Mucosa of stomach (tissue), 1 donor: ENCODE data around the gene ATP2A1.
A peak's percentile ranks its signal among the peaks of the same experiment; 100 is the strongest.

Source experiments
- H3K27me3 ChIP-seq: one replicate; pipeline ENCODE4 v1.7.0; 2013; ENCODE audit warnings: mild to moderate bottlenecking, low read length; ENCODE audit not compliant: control insufficient read depth, insufficient read depth
- H3K36me3 ChIP-seq: one replicate; pipeline ENCODE4 v1.7.0; 2013; ENCODE audit warnings: low read length; ENCODE audit not compliant: control insufficient read depth, insufficient read depth
- H3K4me1 ChIP-seq: one replicate; pipeline ENCODE4 v1.7.0; 2013; ENCODE audit warnings: mild to moderate bottlenecking, low read length; ENCODE audit not compliant: control insufficient read depth, insufficient read depth
- H3K4me3 ChIP-seq: one replicate; pipeline ENCODE4 v1.7.0; 2013; ENCODE audit warnings: low read length
- H3K9ac ChIP-seq: one replicate; pipeline ENCODE4 v1.7.0; 2013; ENCODE audit warnings: mild to moderate bottlenecking, low read length, moderate library complexity
- H3K9me3 ChIP-seq: one replicate; pipeline ENCODE4 v1.7.0; 2013; ENCODE audit warnings: mild to moderate bottlenecking, low read length, moderate library complexity; ENCODE audit not compliant: control insufficient read depth
- donor health status: Pancreatic carcinoma.

Gene ATP2A1

GRCh38 chr16:28904363-28904762 is 26.1 kb downstream of the ATP2A1 start:
- H3K9me3 ChIP-seq = no peaks in the 10 kb centered on the region
- peaks cover 4% of the 10 kb centered on the region for H3K36me3 ChIP-seq
- H3K27me3 ChIP-seq = no peaks in the 10 kb centered on the region
- no peak overlapping the region for H3K9ac ChIP-seq
- H3K4me1 ChIP-seq = no peaks in the 10 kb centered on the region
- H3K4me3 ChIP-seq = no peak overlapping the region

DNA sequence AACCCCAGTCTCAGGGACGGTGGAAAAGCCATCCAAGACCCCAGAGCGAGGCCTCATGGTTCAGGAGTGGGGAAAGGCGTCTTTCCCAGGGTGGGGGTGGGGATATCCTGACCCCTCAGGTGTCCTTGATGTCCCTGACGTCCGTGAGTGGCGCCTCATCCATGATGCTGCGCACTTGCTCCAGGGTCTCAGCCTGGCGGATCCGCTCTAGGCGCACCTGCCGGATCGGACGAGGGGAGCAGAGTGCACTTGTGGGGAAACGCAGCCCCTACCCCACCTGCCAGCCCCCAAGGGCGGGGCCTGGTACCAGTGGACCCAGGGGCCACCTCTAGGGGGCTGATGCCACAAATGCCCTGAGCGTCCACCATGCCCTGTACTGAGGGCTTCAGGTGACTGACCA is 26.5 kb downstream of the ATP2A1 start:
- Histone ChIP-seq H3K9me3 (no peaks in the 10 kb centered on the region), H3K4me1 (no peaks in the 10 kb centered on the region), H3K27me3 (no peaks in the 10 kb centered on the region), H3K4me3 (no peak overlapping the region), H3K36me3 (peaks cover 4% of the 10 kb centered on the region), H3K9ac (no peak overlapping the region)

DNA sequence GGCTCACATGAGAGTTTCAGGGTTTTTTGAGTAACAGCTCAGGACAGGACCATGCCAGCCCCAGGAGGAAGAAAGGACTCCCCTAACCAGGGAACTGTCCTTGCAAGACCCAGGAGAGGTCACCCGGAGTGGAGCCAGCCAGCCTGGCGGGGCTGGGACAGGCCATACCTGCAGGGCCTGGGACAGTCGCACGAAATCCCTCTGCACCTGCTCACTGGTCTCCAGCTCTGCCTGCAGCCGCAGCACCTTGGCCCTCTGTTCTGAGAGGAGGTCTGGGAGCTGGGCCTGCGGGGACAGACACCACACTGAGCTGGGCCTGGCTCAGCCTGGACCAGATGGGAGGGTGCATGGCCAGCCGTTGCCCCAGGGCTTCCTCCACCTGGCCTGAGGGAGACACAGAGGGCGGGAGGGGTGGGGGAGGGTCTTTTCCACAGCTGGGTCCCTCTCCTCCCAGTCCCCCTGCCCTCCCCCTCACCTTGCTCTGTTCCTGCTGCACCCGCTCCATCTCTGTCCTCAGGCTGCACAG is 27.0 kb downstream of the ATP2A1 start:
- no peak overlapping the region for H3K9ac ChIP-seq
- H3K27me3 ChIP-seq = no peaks in the 10 kb centered on the region
- no peaks in the 10 kb centered on the region for H3K9me3 ChIP-seq
- H3K4me1 ChIP-seq = no peaks in the 10 kb centered on the region
- peaks cover 4% of the 10 kb centered on the region for H3K36me3 ChIP-seq
- H3K4me3 ChIP-seq = no peak overlapping the region

- H3K27me3 ChIP-seq = no peaks in the 10 kb centered on the region
- no peaks in the 10 kb centered on the region for H3K9me3 ChIP-seq
- no peak overlapping the region for H3K4me3 ChIP-seq
- H3K4me1 ChIP-seq = peaks cover 5% of the 10 kb centered on the region
- peaks cover 4% of the 10 kb centered on the region for H3K36me3 ChIP-seq
- no peak overlapping the region for H3K9ac ChIP-seq
Measured at GRCh38 chr16:28905800-28906372, 27.6 kb downstream of the ATP2A1 start.

GRCh38 chr16:28910086-28911031 is 32.1 kb downstream of the ATP2A1 start:
- H3K9me3 ChIP-seq = no peaks in the 10 kb centered on the region
- peaks cover 5% of the 10 kb centered on the region for H3K4me1 ChIP-seq
- H3K27me3 ChIP-seq = no peaks in the 10 kb centered on the region
- H3K36me3 ChIP-seq = no peaks in the 10 kb centered on the region
- no peak overlapping the region for H3K4me3 ChIP-seq
- H3K9ac ChIP-seq = no peak overlapping the region

DNA sequence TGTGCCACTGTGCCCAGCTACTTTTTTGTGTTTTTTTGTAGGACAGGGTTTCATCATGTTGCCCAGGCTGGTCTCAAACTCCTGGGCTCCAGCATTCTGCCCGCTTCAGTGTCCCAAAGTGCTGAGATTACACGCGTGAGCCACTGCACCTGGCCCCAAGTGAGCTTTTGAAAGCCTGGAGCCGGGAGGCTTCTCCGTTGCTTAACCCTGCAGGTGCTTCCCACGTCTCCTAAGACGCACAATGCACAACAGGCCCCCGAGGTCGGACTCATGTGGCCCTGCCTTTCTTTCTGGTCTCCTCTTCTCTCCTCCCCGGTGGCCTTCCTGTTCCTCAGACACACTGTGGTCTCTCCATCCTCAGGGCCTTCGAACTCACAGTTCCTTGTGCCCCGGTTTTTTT is 34.3 kb downstream of the ATP2A1 start:
- no peaks in the 10 kb centered on the region for H3K9me3 ChIP-seq
- no peaks in the 10 kb centered on the region for H3K36me3 ChIP-seq
- H3K27me3 ChIP-seq = no peaks in the 10 kb centered on the region
- no peak overlapping the region for H3K9ac ChIP-seq
- H3K4me3 ChIP-seq = no peak overlapping the region
- H3K4me1 ChIP-seq = peaks cover 5% of the 10 kb centered on the region

GRCh38 chr16:28913946-28914724 is 35.8 kb downstream of the ATP2A1 start:
- Histone ChIP-seq H3K9ac (no peak overlapping the region), H3K36me3 (peaks cover 6% of the 10 kb centered on the region), H3K9me3 (no peaks in the 10 kb centered on the region), H3K4me3 (no peak overlapping the region), H3K27me3 (no peaks in the 10 kb centered on the region), H3K4me1 (peaks cover 5% of the 10 kb centered on the region)

- H3K36me3 ChIP-seq = peaks cover 7% of the 10 kb centered on the region
- no peak overlapping the region for H3K9ac ChIP-seq
- no peak overlapping the region for H3K4me3 ChIP-seq
- no peaks in the 10 kb centered on the region for H3K27me3 ChIP-seq
- H3K9me3 ChIP-seq = no peaks in the 10 kb centered on the region
- peaks cover 5% of the 10 kb centered on the region for H3K4me1 ChIP-seq
Measured at GRCh38 chr16:28915181-28915580, 36.9 kb downstream of the ATP2A1 start.

GRCh38 chr16:28917095-28917494 is 38.8 kb downstream of the ATP2A1 start:
- no peaks in the 10 kb centered on the region for H3K27me3 ChIP-seq
- H3K4me3 ChIP-seq = no peak overlapping the region
- H3K4me1 ChIP-seq = no peaks in the 10 kb centered on the region
- peaks cover 7% of the 10 kb centered on the region for H3K36me3 ChIP-seq
- no peaks in the 10 kb centered on the region for H3K9me3 ChIP-seq
- no peak overlapping the region for H3K9ac ChIP-seq

DNA sequence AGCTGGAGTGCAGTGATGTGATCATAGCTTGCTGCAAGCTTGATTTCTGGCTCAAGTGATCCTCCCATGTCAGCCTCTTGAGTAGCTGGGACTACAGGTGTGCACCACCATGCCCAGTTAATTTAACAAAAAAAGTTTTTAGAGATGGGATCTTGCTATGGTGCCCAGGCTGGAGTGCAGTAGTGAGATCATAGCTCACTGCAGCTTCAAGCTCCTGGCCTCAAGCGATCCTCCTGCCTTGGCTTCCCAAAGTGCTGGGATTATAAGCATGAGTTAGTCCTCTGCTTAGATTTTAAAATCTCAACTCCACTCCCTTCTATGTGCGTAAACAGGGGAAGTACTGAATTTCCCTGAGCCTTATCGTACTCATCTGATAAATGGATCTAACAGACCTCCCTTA is 40.4 kb downstream of the ATP2A1 start:
- no peaks in the 10 kb centered on the region for H3K27me3 ChIP-seq
- peaks cover 7% of the 10 kb centered on the region for H3K36me3 ChIP-seq
- no peaks in the 10 kb centered on the region for H3K9me3 ChIP-seq
- peaks cover 7% of the 10 kb centered on the region for H3K4me1 ChIP-seq
- H3K4me3 ChIP-seq = no peak overlapping the region
- no peak overlapping the region for H3K9ac ChIP-seq

GRCh38 chr16:28923231-28923587 is 44.9 kb downstream of the ATP2A1 start:
- peaks cover 15% of the 10 kb centered on the region for H3K4me1 ChIP-seq

More at GRCh38 chr16:28923231-28923587, 44.9 kb downstream of the ATP2A1 start:
- no peak overlapping the region for H3K4me3 ChIP-seq
- H3K9ac ChIP-seq = peak overlapping the region; percentile 97
- H3K27me3 ChIP-seq = no peaks in the 10 kb centered on the region
- no peaks in the 10 kb centered on the region for H3K9me3 ChIP-seq
- peaks cover 7% of the 10 kb centered on the region for H3K36me3 ChIP-seq
